Jurkat, Clone E6-1 (cell line): ENCODE results near the gene CTSE.
"Not testable (repeated sequence)": the region's sequence is repeated elsewhere in the genome, so short reads cannot be mapped to it uniquely, and the experiment has no call there.

Experiments used
- DNase-seq: peaks from one replicate; pipeline ENCODE4 v3.0.0-alpha.2; 2011; ENCODE audit warnings: low read depth, low spot score
- H3K4me3 ChIP-seq: 2 replicates; pipeline ENCODE4 v1.5.1; 2011; ENCODE audit warnings: mild to moderate bottlenecking, low read length, control low read depth, moderate library complexity

CTSE gene

DNA sequence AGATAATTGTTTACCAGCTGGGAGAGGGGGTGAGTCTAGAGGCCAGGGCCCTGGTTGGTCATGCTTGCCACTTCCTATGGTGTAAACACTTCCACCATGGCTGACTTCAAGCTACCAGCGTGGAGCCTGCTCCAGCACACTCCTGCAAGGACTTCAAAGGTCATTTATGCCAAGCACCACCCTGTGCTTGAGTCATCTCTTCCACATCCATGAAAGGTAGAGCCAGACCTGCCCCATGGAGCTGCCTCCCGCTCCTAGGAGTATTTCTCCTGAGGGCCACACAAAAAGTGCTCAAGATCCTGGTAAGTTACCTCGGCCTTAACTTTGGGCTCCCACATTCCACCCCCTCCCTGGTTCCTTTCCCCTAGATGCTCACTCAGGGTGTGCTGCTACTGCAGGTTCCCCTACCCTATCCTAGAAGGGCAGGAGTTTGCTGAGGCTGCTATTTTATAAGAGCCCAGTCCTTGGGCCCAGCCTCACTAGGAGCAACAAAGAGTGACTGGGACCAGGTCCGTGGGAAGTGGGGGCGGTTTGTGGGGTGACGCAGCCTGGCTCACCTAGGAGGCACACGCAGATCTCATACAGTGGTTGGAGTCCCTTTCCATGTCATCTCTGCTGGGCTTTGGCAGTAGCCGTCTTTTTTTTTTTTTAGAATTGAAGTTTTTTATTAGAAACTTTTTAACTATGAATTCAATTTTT is 22.9 kb downstream of the CTSE start:
- no peak overlapping the region for H3K4me3 ChIP-seq
- no peak for DNase-seq

DNA sequence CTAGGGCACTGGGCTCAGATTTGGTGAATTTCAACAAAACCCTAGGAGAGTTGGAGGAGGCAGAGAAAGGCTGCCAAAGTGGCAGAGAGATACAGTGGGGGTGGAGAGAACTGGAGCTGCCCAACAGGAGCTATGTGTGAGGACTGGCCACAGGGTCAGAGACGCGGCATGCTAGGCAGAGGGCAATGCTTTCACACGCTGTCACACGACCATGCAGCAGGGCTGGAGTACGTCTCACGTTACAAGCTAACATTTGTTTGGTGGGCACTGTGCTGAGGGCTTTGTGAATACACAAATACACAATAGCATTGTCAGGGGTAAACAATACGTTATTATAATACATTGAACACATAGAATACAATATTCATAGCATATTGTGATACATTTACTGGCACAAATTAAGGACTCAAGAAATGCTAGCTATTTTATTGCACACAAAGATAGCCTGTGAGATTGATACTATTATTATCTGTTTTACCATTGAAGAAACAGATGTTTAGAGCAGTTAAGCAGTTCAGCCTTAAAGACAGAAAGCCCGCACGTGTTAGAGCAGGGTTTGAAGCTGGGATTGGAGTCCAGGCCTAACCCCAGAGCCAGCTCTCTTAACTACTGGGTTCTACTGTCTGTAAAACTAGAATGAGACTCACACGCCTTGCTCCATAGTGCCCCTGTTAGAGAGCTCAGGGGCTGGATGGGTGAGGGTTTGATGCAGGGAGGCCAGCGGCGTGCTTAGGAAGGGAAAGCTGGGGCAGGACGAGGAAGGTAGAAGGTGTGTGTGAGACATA is 25.0 kb downstream of the CTSE start:
- H3K4me3 ChIP-seq, result no peak overlapping the region
- no peak for DNase-seq

DNA sequence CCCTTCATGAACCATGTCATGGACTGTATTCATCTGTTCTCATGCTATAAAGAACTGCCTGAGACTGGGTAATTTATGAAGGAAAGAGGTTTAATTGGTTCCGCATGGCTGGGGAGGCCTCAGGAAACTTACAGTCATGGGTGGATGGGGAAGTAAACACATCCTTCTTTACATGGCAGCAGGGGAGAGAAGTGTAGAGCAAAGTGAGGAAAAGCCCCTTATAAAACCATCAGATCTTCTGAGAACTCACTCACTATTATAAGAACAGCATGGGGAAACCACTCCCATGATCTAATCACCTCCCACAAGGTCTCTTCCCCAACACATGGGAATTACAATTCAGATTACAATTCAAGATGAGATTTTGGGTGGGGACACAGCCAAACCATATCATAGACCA is 27.1 kb downstream of the CTSE start:
- not testable (repeated sequence) for H3K4me3 ChIP-seq, DNase-seq

DNA sequence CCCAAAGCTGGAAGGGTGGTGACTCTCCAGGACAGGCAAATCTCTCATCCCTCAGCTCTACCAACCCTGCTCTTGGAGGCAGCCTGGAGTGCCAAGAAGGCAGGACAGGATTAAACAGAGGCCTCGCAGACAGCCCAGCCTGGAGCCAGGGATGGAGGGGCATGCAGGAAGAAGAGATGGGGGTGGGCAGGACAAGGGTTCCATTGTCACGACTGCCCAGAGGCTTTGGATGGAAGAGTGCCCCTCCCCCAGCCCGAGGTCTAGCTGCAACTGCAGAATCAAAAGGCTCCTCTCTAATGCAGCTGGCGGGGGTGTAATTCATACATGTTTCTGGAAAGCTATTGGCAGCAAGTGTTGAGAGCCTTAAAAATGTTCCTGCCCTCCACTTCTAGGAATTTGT is 29.3 kb downstream of the CTSE start:
- no peak for DNase-seq
- no peak overlapping the region for H3K4me3 ChIP-seq

DNA sequence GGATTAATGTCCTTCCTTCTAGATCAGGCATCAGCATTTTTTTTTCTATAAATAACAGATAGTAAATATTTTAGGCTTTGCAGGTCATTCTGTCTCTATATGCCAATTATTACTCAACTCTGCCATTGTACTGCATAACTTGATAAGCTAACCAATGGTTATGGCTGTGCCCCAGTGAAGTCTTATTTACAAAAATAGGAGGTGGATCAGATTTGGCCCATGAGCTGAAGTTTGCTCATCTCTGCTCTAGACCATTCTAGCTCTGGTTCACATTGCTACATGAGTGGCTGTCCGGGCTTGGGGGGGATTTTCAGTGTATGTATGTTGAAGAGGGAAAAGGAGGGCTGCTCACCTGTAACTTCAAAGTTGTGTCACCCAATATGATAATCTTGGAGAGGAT is 30.6 kb downstream of the CTSE start:
- no peak for DNase-seq

DNA sequence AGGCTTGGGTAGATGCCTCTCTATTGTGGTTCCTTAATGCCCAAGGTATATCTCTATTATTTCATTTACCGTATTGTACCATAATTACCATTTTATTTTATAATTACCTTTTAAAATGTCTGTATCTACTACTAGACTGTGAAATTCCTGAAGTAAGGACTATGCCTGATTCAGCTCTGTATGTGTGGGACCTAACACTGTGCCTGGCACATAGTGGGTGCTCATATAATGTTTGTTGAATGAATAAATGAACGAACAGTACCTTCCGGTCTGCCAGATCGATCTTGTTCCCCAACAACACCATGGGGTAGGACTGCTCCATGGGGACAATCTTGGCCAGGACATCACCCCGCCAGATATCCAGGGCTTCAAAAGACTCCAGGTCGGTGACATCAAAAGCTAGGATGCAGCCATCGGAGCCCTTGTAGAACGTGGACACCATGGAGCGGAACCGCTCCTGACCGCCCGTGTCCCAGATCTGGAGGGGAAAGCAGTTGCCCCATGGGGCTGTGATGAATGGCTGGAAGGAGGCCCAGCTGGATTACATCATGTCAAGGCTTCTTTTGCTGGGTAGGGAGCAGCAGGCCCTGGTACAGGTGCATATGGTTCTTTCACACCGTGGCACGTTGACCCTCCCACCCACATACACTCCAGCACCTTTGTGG is 31.3 kb downstream of the CTSE start:
- no peak for DNase-seq
- no peak overlapping the region for H3K4me3 ChIP-seq

More for the DNA sequence above, 30.6 kb downstream of the CTSE start:
- no peak overlapping the region for H3K4me3 ChIP-seq

DNA sequence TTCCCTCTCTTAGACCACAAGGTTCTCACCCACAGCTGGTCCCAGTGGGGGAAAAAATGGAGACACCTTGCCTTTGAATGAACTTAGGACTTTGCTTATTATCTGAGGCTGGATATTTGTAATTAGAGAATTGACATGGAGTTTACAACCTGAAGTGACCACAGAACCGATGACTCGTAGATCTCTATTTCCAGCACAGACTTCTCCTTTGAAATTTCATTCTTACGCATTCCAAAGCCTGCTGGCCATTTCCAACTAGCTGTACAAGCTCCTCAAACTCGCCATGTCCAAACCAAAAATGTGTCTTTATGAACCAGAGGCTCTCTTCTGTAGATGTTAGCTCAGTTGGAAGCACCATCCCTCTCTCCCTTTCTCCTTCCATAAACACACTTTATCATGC is 32.5 kb downstream of the CTSE start:
- DNase-seq, result no peak
- no peak overlapping the region for H3K4me3 ChIP-seq

DNA sequence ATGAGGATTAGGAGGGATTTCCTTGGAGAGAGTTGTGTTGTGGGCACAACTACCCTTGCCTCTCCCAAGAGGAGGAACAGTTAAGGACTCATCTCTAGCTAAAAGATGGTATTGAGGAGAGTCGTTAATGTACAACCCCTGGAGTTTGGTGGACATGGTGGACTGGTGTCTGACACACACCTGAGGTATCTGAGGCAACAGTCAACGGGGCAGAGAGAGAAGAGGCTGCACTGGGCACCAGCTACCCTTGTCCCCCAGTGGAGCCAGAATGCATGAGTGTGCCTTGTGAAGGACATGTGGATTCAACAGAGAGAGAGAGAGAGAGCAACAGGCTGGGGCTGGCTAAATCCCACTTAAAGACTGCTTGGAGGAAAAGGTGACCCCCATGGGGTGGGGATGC is 33.5 kb downstream of the CTSE start:
- no peak for DNase-seq
- H3K4me3 ChIP-seq, result no peak overlapping the region

DNA sequence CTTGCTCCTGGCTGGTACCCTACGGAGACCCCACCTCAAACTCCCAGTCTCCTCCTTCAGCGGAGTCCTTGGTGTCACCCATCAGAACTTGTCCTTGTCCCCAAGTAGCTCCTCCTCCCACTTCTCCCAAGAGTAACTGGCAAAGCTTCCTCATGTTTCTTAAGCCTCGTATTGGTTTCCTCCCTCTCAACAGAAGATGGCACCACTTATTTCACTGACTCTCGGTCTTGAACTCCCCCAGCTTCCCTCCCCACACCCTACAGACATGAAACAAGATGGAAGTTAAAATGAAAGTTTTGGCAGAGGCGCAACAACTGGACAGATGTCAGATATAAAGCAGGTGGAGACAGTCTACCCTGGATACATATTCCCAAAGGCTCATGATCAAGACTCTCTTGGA is 33.9 kb downstream of the CTSE start:
- H3K4me3 ChIP-seq, result no peak overlapping the region

DNA sequence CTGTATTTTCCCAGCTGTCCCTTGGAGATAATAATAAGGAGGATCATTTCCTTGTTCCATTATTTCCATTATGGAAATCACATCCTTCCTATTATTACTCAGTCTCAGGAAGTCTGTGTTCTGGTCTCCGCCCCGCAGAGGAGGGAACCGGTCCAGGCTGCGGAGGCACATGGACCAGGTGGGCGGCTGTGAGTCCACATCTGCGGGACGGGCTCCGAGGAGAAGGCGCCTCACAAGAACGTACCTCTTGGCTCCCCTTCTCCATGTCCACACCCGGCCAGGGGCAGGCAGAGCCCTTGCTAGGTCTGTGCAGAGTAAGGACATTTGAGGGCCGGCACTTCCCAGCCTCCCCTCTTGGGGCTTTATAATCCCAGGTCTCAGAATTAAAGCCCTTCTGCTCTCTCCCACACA is 35.1 kb downstream of the CTSE start:
- no peak for DNase-seq
- H3K4me3 ChIP-seq, result no peak overlapping the region

More for the DNA sequence above, 33.9 kb downstream of the CTSE start:
- DNase-seq, result no peak

DNA sequence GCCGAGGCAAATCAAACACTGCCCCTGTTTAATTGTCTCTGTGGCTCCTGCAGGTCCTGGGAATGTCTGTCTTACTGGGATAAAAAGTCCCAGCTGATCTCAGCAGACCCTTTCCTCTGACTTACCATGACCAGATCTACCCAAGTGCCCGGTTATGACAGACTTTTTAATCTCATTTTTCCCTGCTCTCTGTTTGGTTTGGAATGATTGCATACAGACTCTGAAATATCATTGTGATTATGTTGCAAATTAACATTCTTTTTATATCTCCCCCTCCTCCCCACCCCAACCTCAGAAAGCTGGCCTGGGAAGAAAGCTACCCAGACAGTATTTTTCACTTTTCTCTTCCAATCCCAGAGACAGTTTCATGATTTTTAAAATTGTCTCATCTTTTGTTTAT is 36.8 kb downstream of the CTSE start:
- DNase-seq, result no peak
- no peak overlapping the region for H3K4me3 ChIP-seq

DNA sequence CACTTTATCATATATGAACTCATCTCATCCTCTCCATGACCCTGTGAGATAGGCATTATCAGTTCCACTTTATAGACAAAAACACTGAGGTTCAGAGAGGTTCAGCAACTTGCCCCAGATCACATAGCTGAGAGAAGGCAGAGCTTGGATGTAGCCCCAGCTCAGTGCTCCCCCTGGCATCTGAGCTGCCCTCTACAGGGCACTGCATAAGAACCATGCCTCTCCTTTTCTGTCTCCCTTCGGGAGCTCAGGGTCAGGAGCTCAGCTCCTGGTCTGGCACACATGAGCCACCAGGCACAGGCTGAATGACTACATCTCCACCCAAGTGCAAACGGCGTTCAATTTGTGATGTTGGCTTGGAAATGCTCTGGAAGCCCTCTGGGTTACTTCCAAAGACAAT is 37.4 kb downstream of the CTSE start:
- H3K4me3 ChIP-seq, result no peak overlapping the region
- DNase-seq, result no peak

DNA sequence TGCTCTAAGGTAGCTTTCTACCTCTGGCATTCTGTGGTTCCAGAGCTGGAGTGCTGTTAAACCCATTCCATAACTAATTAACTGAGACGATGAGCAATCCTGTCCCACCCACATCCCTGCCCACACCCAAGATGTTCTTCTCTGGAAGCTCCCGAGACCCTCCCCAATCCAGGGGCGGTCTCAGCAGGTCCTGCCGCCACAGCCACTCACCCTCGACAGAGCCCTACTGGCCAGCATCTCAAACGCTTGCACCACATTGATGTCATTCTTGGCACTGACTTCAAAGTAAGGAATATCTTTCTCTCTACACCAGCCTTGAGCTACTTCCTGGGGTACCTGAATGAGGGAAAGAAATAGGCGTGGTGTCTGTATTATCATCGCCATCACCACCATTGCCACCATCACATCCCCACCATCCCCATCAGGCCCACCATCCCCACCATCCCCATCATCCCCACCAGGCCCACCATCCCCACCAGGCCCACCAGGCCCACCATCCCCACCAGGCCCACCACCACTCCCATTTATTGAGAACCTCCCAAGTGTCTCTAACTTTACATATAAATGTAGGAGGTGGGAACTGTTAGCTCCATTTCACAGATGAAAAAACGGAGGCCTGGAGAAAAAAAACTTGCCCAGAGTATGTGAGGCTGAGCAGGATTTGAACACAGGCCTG is 38.2 kb downstream of the CTSE start:
- DNase-seq, result no peak
- no peak overlapping the region for H3K4me3 ChIP-seq

DNA sequence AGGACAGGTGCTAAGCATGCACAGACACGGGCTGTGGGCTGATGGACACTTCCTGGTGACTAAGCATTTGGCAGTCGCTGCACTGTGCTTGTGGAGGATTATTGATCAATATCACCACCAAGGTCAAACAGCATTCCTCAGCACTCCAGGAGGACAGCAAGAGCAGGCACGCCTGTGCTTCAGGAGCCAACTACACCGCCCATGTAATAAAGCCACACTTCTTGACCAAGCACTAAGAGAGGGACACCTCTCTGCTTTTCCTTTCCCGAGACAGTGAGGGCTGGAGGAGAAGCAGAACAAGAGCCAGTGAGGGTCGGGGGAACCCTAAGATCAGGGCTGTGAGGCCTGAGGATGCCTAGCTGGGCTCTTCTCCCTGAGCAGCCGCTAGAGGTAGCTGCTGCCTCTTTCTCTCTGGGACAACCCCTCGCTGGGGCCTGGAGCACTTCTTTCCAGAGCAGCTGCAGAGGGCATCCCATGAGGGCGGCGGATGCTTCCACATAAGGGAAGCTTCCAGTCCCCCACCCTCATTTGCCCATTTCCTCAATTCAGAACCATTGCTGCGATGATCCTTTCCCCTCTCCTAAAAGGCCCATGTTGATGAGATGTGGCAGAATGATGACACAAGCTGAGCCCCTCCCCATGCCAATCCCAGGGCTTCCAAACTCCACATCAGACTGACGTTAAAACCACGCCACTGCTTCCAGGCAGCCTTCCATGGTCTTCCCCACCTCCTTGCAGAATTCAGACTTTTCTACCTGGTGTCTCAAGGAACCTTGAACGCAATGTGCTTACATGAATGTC is 39.6 kb downstream of the CTSE start:
- peak; percentile 37 for DNase-seq

DNA sequence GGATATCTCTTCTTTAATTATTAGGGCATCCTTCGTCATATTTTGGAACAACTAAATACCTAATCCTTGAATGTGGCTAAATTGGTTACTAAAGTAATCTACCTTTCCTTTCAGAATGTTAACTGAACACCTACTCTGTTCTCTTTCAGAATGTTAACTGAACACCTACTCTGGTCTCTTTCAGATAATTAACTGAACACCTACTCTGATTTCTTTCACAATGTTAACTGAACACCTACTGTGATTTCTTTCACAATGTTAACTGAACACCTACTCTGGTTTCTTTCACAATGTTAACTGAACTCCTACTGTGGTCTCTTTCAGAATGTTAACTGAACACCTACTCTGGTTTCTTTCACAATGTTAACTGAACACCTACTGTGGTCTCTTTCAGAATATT is 42.4 kb downstream of the CTSE start:
- no peak for DNase-seq

More for the DNA sequence above, 39.6 kb downstream of the CTSE start:
- no peak overlapping the region for H3K4me3 ChIP-seq

DNA sequence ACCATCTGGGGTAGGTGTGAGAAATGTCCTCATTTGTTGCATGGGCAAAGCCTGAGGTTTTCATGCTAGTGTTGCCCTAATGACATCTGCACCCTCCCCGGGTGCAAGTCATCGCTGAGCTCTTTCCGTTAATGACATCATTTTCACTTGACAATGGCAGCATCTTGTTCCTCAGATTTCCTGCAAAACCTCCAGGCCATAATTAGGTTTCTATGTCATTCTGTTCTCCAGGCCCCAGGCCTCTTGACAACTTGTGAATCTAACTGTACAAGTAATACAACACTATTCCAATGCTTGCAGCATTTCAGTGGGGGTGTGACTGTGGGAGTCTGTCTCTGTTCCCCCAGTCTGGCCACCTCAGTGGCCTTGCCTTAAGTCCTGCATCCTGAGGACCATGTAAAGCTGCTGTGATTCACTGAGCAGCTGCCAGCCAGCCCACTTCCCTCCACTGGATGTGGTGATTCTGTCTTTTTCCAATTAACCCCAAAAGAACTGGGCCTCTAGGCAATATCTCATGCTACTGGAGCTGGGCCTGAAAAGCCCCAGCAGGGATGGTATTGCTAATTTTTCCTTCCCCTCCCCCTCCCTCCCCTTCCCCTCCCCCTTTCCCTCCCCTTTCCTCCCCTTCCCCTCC is 43.3 kb downstream of the CTSE start:
- no peak for DNase-seq
- no peak overlapping the region for H3K4me3 ChIP-seq

More for the DNA sequence above, 42.4 kb downstream of the CTSE start:
- H3K4me3 ChIP-seq, result no peak overlapping the region

DNA sequence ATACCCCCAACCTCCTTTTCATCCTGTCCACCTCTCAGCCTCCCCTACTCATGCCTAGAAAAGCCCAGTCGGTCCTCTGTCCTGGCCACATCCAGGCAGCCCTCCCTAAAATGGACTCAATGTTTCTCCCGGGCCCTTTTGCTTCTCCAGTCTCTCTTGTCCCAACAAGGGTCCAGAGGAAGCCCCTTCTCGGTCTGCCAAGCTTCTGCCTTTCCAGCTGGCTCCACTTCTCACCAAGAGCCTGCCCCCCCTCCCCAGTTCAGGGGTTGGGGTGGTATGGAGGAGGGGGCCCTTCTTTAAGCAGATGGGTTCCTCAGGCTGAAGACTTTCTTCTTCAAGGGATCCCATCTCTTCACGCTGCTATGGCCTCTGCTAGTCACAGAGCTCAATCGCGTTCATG is 44.4 kb downstream of the CTSE start:
- DNase-seq, result no peak
- no peak overlapping the region for H3K4me3 ChIP-seq

DNA sequence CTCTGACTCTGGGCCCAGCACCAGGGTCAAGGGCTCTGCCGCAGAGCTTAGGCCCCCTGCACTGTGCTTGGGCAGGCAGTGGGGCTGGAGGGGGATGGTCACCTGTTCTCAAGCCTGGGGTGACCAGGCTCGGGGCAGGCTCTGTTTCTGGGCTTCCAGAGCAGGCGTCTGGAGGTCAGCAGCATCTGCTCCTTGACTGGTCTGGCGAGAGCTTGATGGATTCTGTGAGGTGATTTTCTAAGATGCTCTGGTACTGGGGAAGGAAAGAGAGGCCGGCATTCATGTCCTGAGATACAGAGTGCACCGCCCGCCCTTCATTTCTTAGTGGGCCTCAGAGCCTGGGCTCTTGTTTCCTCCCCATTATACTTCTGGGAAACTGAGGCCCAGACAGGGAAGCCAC is 45.0 kb downstream of the CTSE start:
- no peak for DNase-seq
- no peak overlapping the region for H3K4me3 ChIP-seq
